ENCODE results near the gene RBL2.

The RBL2 gene

GRCh38 chr16:53509906-53510703 is 75.8 kb downstream of the RBL2 start:
- TF ChIP-seq GATA3 (IDR thresholded peaks at IDR 0.05; ENCODE audit: low read depth, low read length), result no peak
- TF ChIP-seq GATA2 (IDR thresholded peaks at IDR 0.05; ENCODE audit: low read depth, low read length), result no peak

- TF ChIP-seq GATA3 (IDR thresholded peaks at IDR 0.05; ENCODE audit: low read depth, low read length) (no peak), GATA2 (IDR thresholded peaks at IDR 0.05; ENCODE audit: low read depth, low read length) (no peak)
Observed at GRCh38 chr16:53510704-53511070, 76.4 kb downstream of the RBL2 start.

- TF ChIP-seq GATA2 (IDR thresholded peaks at IDR 0.05; ENCODE audit: low read depth, low read length) (no peak), GATA3 (IDR thresholded peaks at IDR 0.05; ENCODE audit: low read depth, low read length) (no peak)
Observed at GRCh38 chr16:53511084-53511402, 76.8 kb downstream of the RBL2 start.

GRCh38 chr16:53511403-53512280 is 77.4 kb downstream of the RBL2 start:
- TF ChIP-seq GATA3 (IDR thresholded peaks at IDR 0.05; ENCODE audit: low read depth, low read length) (no peak), GATA2 (IDR thresholded peaks at IDR 0.05; ENCODE audit: low read depth, low read length) (no peak)

GRCh38 chr16:53515259-53515658 is 81.0 kb downstream of the RBL2 start:
- TF ChIP-seq GATA3 (IDR thresholded peaks at IDR 0.05; ENCODE audit: low read depth, low read length), result no peak
- TF ChIP-seq GATA2 (IDR thresholded peaks at IDR 0.05; ENCODE audit: low read depth, low read length), result no peak

- no peak for TF ChIP-seq GATA3 (IDR thresholded peaks at IDR 0.05; ENCODE audit: low read depth, low read length)
- no peak for TF ChIP-seq GATA2 (IDR thresholded peaks at IDR 0.05; ENCODE audit: low read depth, low read length)
Observed at GRCh38 chr16:53515811-53516210, 81.5 kb downstream of the RBL2 start.

GRCh38 chr16:53517851-53518250 is 83.6 kb downstream of the RBL2 start:
- TF ChIP-seq GATA3 (IDR thresholded peaks at IDR 0.05; ENCODE audit: low read depth, low read length) (no peak), GATA2 (IDR thresholded peaks at IDR 0.05; ENCODE audit: low read depth, low read length) (no peak)

GRCh38 chr16:53518550-53519416 is 84.5 kb downstream of the RBL2 start:
- TF ChIP-seq GATA2 (IDR thresholded peaks at IDR 0.05; ENCODE audit: low read depth, low read length) (no peak), GATA3 (IDR thresholded peaks at IDR 0.05; ENCODE audit: low read depth, low read length) (no peak)

GRCh38 chr16:53519417-53520091 is 85.3 kb downstream of the RBL2 start:
- no peak for TF ChIP-seq GATA3 (IDR thresholded peaks at IDR 0.05; ENCODE audit: low read depth, low read length)
- no peak for TF ChIP-seq GATA2 (IDR thresholded peaks at IDR 0.05; ENCODE audit: low read depth, low read length)

- TF ChIP-seq GATA2 (IDR thresholded peaks at IDR 0.05; ENCODE audit: low read depth, low read length), result no peak
- TF ChIP-seq GATA3 (IDR thresholded peaks at IDR 0.05; ENCODE audit: low read depth, low read length), result no peak
Observed at GRCh38 chr16:53523126-53523804, 89.0 kb downstream of the RBL2 start.

- no peak for TF ChIP-seq GATA3 (IDR thresholded peaks at IDR 0.05; ENCODE audit: low read depth, low read length)
- no peak for TF ChIP-seq GATA2 (IDR thresholded peaks at IDR 0.05; ENCODE audit: low read depth, low read length)
Observed at GRCh38 chr16:53523971-53524548, 89.8 kb downstream of the RBL2 start.

GRCh38 chr16:53528797-53529196 is 94.5 kb downstream of the RBL2 start:
- no peak for TF ChIP-seq GATA2 (IDR thresholded peaks at IDR 0.05; ENCODE audit: low read depth, low read length)
- no peak for TF ChIP-seq GATA3 (IDR thresholded peaks at IDR 0.05; ENCODE audit: low read depth, low read length)

- TF ChIP-seq GATA2 (IDR thresholded peaks at IDR 0.05; ENCODE audit: low read depth, low read length) (no peak), GATA3 (IDR thresholded peaks at IDR 0.05; ENCODE audit: low read depth, low read length) (no peak)
Observed at GRCh38 chr16:53529513-53529912, 95.2 kb downstream of the RBL2 start.

All from SH-SY5Y (cell line).